DND-41 (cell line): ENCODE data around the gene CCL15.

Experiments
- CTCF ChIP-seq: IDR thresholded peaks from 2 replicates; pipeline ENCODE4 v1.5.1; 2012; ENCODE audit warnings: borderline replicate concordance, low read length, moderate library complexity, mild to moderate bottlenecking; ENCODE audit not compliant: poor library complexity, severe bottlenecking; ENCODE audit errors: extremely low read depth
- EZH2 ChIP-seq: IDR thresholded peaks from 3 replicates; pipeline ENCODE4 v1.6.1; 2012; ENCODE audit warnings: borderline replicate concordance, low read depth, mild to moderate bottlenecking, moderate library complexity, low read length, inconsistent platforms; ENCODE audit not compliant: severe bottlenecking

GRCh38 chr17:35948092-35948491 lies 53.3 kb downstream of the CCL15 start:
- TF ChIP-seq CTCF (no peak), EZH2 (no peak)
